ENCODE measurements around the gene TINCR. TPM values are rescaled to one million over a fixed set of nuclear protein-coding genes. Genes with fewer than 3 reads are reported as not detected.
A peak's percentile ranks its signal among the peaks of the same experiment; 100 is the strongest.

Gene TINCR
- total RNA-seq, 3 donors from 2014 or later (not counting 1 experiment from before 2014, with no cell fraction given), result 1.6 to 2.2 (median 1.7) TPM

DNA sequence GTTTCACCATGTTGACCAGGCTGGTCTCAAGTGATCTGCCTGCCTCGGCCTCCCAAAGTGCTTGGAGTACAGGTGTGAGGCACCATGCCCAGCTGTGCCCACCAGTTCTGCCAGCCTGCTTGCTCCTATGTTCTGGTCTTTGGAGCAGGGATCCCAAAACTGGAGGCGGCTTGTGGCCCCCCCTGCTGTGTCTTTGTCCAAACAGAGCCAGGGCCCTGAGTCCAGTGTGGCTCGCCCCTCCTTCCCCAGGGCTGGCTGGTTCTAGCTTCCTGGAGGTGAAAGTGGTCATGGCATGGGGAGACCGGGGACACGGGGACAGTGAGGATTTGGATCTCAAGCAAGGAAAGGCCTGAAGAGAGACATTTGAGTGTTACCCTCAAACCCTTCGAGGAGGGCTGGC is 11.5 kb upstream of the TINCR start:
- H3K9me3 ChIP-seq (ENCODE audit: control insufficient read depth, insufficient read depth, low read length), result no peaks in the 10 kb centered on the region
- Mint-ChIP-seq H3K4me3 (no peak overlapping the region), H3K9me3 (no peaks in the 10 kb centered on the region), H3K27me3 (ENCODE audit: low read depth in 2 of 2) (no peaks in the 10 kb centered on the region), H3K36me3 (no peaks in the 10 kb centered on the region), H3K27ac (no peak overlapping the region), H3K4me1 (peaks cover 6 to 11% of the 10 kb centered on the region in 2 donors)
- 92% methylated on average over 6 of the region's 6 CpGs for WGBS (ENCODE audit: insufficient coverage)
- H3K4me1 ChIP-seq (ENCODE audit: control insufficient read depth, insufficient read depth, low read length), result peaks cover 4% of the 10 kb centered on the region
- DNase-seq (no peak), ATAC-seq (no peak)
- intact Hi-C loops (cut with micrococcal nuclease), result loop anchor here (5.0 kb wide), 1 partner anchor 532 kb away; no protein-coding TSS in a partner anchor
- no peak overlapping the region for H3K27ac ChIP-seq (ENCODE audit: low read length)
- no peaks in the 10 kb centered on the region for H3K36me3 ChIP-seq (ENCODE audit: control insufficient read depth, insufficient read depth, low read length)
- no peaks in the 10 kb centered on the region for H3K27me3 ChIP-seq (ENCODE audit: control insufficient read depth, insufficient read depth, low read length)
- TF ChIP-seq, protein P1, sequence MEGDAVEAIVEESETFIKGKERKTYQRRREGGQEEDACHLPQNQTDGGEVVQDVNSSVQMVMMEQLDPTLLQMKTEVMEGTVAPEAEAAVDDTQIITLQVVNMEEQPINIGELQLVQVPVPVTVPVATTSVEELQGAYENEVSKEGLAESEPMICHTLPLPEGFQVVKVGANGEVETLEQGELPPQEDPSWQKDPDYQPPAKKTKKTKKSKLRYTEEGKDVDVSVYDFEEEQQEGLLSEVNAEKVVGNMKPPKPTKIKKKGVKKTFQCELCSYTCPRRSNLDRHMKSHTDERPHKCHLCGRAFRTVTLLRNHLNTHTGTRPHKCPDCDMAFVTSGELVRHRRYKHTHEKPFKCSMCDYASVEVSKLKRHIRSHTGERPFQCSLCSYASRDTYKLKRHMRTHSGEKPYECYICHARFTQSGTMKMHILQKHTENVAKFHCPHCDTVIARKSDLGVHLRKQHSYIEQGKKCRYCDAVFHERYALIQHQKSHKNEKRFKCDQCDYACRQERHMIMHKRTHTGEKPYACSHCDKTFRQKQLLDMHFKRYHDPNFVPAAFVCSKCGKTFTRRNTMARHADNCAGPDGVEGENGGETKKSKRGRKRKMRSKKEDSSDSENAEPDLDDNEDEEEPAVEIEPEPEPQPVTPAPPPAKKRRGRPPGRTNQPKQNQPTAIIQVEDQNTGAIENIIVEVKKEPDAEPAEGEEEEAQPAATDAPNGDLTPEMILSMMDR (IDR thresholded peaks at IDR 0.05), result no peak
- no peak overlapping the region for H3K4me3 ChIP-seq (ENCODE audit: low read length)

DNA sequence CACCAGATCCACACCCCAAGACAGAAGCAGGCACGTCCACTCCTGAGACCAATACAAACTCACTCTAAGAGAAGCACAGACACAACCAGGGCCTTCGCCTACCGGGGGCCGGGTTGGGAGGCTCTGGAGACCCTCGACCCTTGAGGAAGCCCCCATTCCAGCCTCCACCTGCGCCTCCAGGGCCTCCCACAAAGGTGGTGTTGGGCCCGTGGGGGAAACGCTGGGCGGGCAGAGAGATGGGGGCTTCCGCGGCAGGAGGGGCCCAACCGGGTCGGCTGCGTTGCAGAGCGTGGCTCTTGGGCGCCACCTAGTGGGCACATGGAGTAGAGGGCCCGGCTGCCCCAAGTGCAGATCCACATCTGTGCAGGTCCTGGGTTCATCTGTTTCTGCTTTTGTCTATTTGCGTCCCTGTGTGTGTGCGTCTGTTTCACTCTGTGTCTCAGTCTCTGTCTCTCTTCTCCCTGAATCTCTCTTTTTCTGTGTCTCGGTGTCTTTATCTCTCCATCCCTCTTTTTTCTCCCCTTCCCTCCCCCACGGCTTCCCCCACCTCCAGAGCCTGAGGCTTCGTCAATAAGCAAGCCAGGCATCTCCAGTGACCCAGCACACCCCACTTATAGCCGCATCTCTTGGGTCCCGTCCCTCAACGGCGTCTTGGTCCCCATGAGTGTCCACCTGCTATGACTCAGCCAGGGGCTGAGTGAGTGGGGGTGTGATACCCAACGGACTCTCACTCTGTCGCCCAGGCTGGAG is 10.5 kb upstream of the TINCR start:
- Histone ChIP-seq H3K4me1 (ENCODE audit: control insufficient read depth, insufficient read depth, low read length) (peaks cover 4% of the 10 kb centered on the region), H3K4me3 (ENCODE audit: low read length) (no peak overlapping the region), H3K27ac (ENCODE audit: low read length) (no peak overlapping the region), H3K9me3 (ENCODE audit: control insufficient read depth, insufficient read depth, low read length) (no peaks in the 10 kb centered on the region), H3K36me3 (ENCODE audit: control insufficient read depth, insufficient read depth, low read length) (no peaks in the 10 kb centered on the region), H3K27me3 (ENCODE audit: control insufficient read depth, insufficient read depth, low read length) (no peaks in the 10 kb centered on the region)
- 31% methylated on average over 28 of the region's 28 CpGs for WGBS (ENCODE audit: insufficient coverage)
- Mint-ChIP-seq H3K36me3 (no peaks in the 10 kb centered on the region), H3K4me3 (no peak overlapping the region), H3K27me3 (ENCODE audit: low read depth in 2 of 2) (no peaks in the 10 kb centered on the region), H3K9me3 (no peaks in the 10 kb centered on the region), H3K27ac (peak overlapping the region in 1 of 2 donors; percentile 47), H3K4me1 (peaks cover 6 to 11% of the 10 kb centered on the region in 2 donors)
- DNase-seq (peak; percentile 71 to 87), ATAC-seq (peak; percentile 88 to 93 (median 91))
- TF ChIP-seq, protein P1 (IDR thresholded peaks at IDR 0.05), result peak; percentile 99
- intact Hi-C loops (cut with micrococcal nuclease), result loop anchor here (5.0 kb wide), 1 partner anchor 531 kb away; no protein-coding TSS in a partner anchor

GRCh38 chr19:5575590-5575989 is 7.8 kb upstream of the TINCR start:
- Mint-ChIP-seq H3K27ac (no peak overlapping the region), H3K36me3 (no peaks in the 10 kb centered on the region), H3K4me1 (peaks cover 6 to 11% of the 10 kb centered on the region in 2 donors), H3K27me3 (ENCODE audit: low read depth in 2 of 2) (no peaks in the 10 kb centered on the region), H3K9me3 (no peaks in the 10 kb centered on the region), H3K4me3 (no peak overlapping the region)
- no peak overlapping the region for H3K27ac ChIP-seq (ENCODE audit: low read length)
- DNase-seq (no peak), ATAC-seq (no peak)
- TF ChIP-seq, protein P1 (IDR thresholded peaks at IDR 0.05), result no peak
- WGBS (ENCODE audit: insufficient coverage), result 85% methylated on average over 4 of the region's 6 CpGs
- H3K36me3 ChIP-seq (ENCODE audit: control insufficient read depth, insufficient read depth, low read length), result no peaks in the 10 kb centered on the region
- peaks cover 4% of the 10 kb centered on the region for H3K4me1 ChIP-seq (ENCODE audit: control insufficient read depth, insufficient read depth, low read length)
- intact Hi-C loops (cut with micrococcal nuclease), result loop anchor here (5.0 kb wide), 1 partner anchor 528 kb away; no protein-coding TSS in a partner anchor
- no peaks in the 10 kb centered on the region for H3K9me3 ChIP-seq (ENCODE audit: control insufficient read depth, insufficient read depth, low read length)
- no peaks in the 10 kb centered on the region for H3K27me3 ChIP-seq (ENCODE audit: control insufficient read depth, insufficient read depth, low read length)
- H3K4me3 ChIP-seq (ENCODE audit: low read length), result no peak overlapping the region
